T-cell (primary cell): ENCODE measurements around the gene PPP3CA. TPM values are rescaled to one million over a fixed set of nuclear protein-coding genes. Genes with fewer than 3 reads are reported as not detected.

Source experiments
- ATAC-seq, 4 experiments: fragments of 200-7000 bp in 3 of 4; fragments of 150-1000 bp in 1 of 4; cut with Tn5 transposase; replicated peaks in 1 of 4; 1 replicate in 3 of 4; 2 replicates in 1 of 4; pipeline ENCODE4 v1.10.0; 2021; ENCODE audit warnings: moderate library complexity in 3 of 4, mild to moderate bottlenecking in 2 of 4, moderate number of reproducible peaks in 1 of 4
- CTCF ChIA-PET, 2 donors: fragments of 300-600 bp; sonication (Branson Sonifier 250); formaldehyde crosslinking; loops; one replicate each; lab custom pipeline; 2022; ENCODE audit warnings: antibody characterized with exemption in 2 of 2; lab: Charles Lee
- POLR2A ChIA-PET, 2 donors: fragments of 300-600 bp; sonication (Branson Sonifier 250); formaldehyde crosslinking; loops; one replicate each; lab custom pipeline; 2022; ENCODE audit warnings: antibody characterized with exemption in 2 of 2; lab: Charles Lee
- DNase-seq, 35 experiments: peaks; one replicate each; pipeline versions ENCODE4 v3.0.0 to v3.0.0-alpha.2; 2013 to 2023
- H3K27ac ChIP-seq: one replicate; pipeline ENCODE4 v1.5.1; 2013; ENCODE audit warnings: low read length
- H3K27me3 ChIP-seq, 2 experiments: replicated peaks in 1 of 2; 1 replicate in 1 of 2; 2 replicates in 1 of 2; pipeline versions ENCODE4 v1.6.1 to v1.7.0; 2013; ENCODE audit warnings: low read length in 1 of 2, mixed read lengths in 1 of 2; ENCODE audit not compliant: control insufficient read depth in 2 of 2, insufficient read depth in 2 of 2; ENCODE audit errors: extremely low read depth in 1 of 2
- H3K36me3 ChIP-seq, 2 donors: 1 replicate in 1 of 2; 2 replicates in 1 of 2; pipeline versions ENCODE4 v1.6.1 to v1.7.0; 2013; ENCODE audit warnings: low read length in 1 of 2; ENCODE audit not compliant: control insufficient read depth in 2 of 2, insufficient read depth in 1 of 2; ENCODE audit errors: extremely low read depth in 1 of 2
- H3K4me1 ChIP-seq, 2 experiments: 1 replicate in 1 of 2; 2 replicates in 1 of 2; pipeline versions ENCODE4 v1.6.1 to v1.7.0; 2013; ENCODE audit warnings: low read length in 2 of 2, mixed read lengths in 1 of 2; ENCODE audit not compliant: insufficient read depth in 2 of 2, control insufficient read depth in 1 of 2; ENCODE audit errors: extremely low read depth in 1 of 2
- H3K4me3 ChIP-seq, 2 donors: 1 replicate in 1 of 2; 2 replicates in 1 of 2; pipeline versions ENCODE4 v1.5.1 to v1.7.0; 2013; ENCODE audit warnings: mild to moderate bottlenecking in 2 of 2, low read length in 1 of 2, moderate library complexity in 1 of 2; ENCODE audit not compliant: control insufficient read depth in 1 of 2; ENCODE audit errors: extremely low read depth in 1 of 2
- H3K9me3 ChIP-seq: 2 replicates; pipeline ENCODE4 v1.7.0; 2013
- H3K27ac Mint-ChIP-seq, 2 donors: one replicate each; pipeline ENCODE4 v1.8.0; 2020 to 2021; ENCODE audit warnings: mild to moderate bottlenecking in 2 of 2, mixed read lengths in 2 of 2
- H3K27me3 Mint-ChIP-seq, 2 donors: one replicate each; pipeline ENCODE4 v1.8.0; 2021 to 2022; ENCODE audit warnings: mixed read lengths in 2 of 2
- H3K36me3 Mint-ChIP-seq: one replicate; pipeline ENCODE4 v1.8.0; 2021; ENCODE audit warnings: mixed read lengths
- H3K4me1 Mint-ChIP-seq, 3 donors: one replicate each; pipeline ENCODE4 v1.8.0; 2020 to 2022; ENCODE audit warnings: mixed read lengths in 3 of 3, mild to moderate bottlenecking in 1 of 3
- H3K4me3 Mint-ChIP-seq, 3 donors: one replicate each; pipeline ENCODE4 v1.8.0; 2020 to 2022; ENCODE audit warnings: mild to moderate bottlenecking in 3 of 3, mixed read lengths in 3 of 3, moderate library complexity in 3 of 3
- H3K9me3 Mint-ChIP-seq, 3 donors: one replicate each; pipeline ENCODE4 v1.8.0; 2020 to 2022; ENCODE audit warnings: mixed read lengths in 3 of 3
- WGBS: methylation state at CpG from one replicate; pipeline ENCODE4 v1.1.5; 2013; ENCODE audit warnings: missing lambda C conversion rate; ENCODE audit not compliant: insufficient coverage; 5-methylcytosine and 5-hydroxymethylcytosine counted together
- total RNA-seq, 35 experiments: library from RNA in 6 of 35; stranded (reverse) in 6 of 35; fragments of 120-200 nt in 1 of 35; gene quantifications; one replicate each; pipeline versions ENCODE4 v1.2.1 to v1.2.4 and lab custom pipeline; 2013 to 2026

The PPP3CA gene
- total RNA-seq, 5 donors from 2014 or later (not counting 1 experiment from before 2014, with no cell fraction given): 28.2 to 35.7 (median 33.5) TPM

- ATAC-seq (no peak), DNase-seq (no peak)
- H3K4me3 Mint-ChIP-seq: no peak overlapping the region
- POLR2A ChIA-PET: interaction anchor here in 1 of 2 donors (0.6 kb wide), 1 partner anchor 16 kb away, joined by 5 read pairs; no protein-coding TSS in a partner anchor
- Histone ChIP-seq H3K4me3 (no peak overlapping the region), H3K36me3 (no peaks in the 10 kb centered on the region), H3K4me1 (no peaks in the 10 kb centered on the region), H3K9me3 (no peaks in the 10 kb centered on the region), H3K27me3 (no peaks in the 10 kb centered on the region), H3K27ac (no peak overlapping the region)
- H3K36me3 Mint-ChIP-seq: no peaks in the 10 kb centered on the region
- 94% methylated on average over 3 of the region's 8 CpGs for WGBS
- CTCF ChIA-PET: no interaction called here
- no peaks in the 10 kb centered on the region for H3K4me1 Mint-ChIP-seq
- H3K27me3 Mint-ChIP-seq: no peaks in the 10 kb centered on the region
- H3K9me3 Mint-ChIP-seq: no peaks in the 10 kb centered on the region
- no peak overlapping the region for H3K27ac Mint-ChIP-seq
Measured at GRCh38 chr4:100986360-100986868, 360.9 kb downstream of the PPP3CA start.

- Mint-ChIP-seq H3K4me3 (no peak overlapping the region), H3K27me3 (no peaks in the 10 kb centered on the region), H3K9me3 (no peaks in the 10 kb centered on the region), H3K36me3 (no peaks in the 10 kb centered on the region), H3K4me1 (no peaks in the 10 kb centered on the region), H3K27ac (no peak overlapping the region)
- H3K4me3 ChIP-seq: no peak overlapping the region
- ATAC-seq (no peak), DNase-seq (no peak)
- H3K4me1 ChIP-seq: no peaks in the 10 kb centered on the region
- CTCF ChIA-PET: no interaction called here
- no peaks in the 10 kb centered on the region for H3K9me3 ChIP-seq
- POLR2A ChIA-PET: no interaction called here
- H3K27ac ChIP-seq: no peak overlapping the region
- H3K27me3 ChIP-seq: no peaks in the 10 kb centered on the region
- no peaks in the 10 kb centered on the region for H3K36me3 ChIP-seq
- 100% methylated on average over 1 of the region's 3 CpGs for WGBS
Measured at GRCh38 chr4:100985576-100985975, 361.8 kb downstream of the PPP3CA start.

DNA sequence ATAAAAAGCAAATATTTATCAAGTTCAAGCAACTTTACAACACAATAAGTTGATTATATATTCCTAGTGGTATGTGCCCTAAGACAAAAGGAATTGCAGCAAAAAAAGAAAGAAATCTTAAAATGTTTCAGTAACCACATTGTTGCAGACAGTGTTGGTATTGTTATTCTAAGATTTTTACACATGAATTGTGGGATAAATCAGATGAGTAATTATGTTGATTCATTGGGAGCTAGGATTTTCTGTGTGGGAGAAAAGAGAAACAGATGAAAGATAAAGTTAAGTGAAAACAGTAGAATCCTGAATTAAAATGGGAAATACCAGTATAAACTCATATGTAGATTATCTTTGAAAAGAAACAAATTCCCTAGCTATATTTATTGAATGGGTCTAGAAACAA lies 362.4 kb downstream of the PPP3CA start:
- H3K4me3 Mint-ChIP-seq: no peak overlapping the region
- H3K4me1 ChIP-seq: no peaks in the 10 kb centered on the region
- ATAC-seq (no peak), DNase-seq (no peak)
- no peaks in the 10 kb centered on the region for H3K36me3 ChIP-seq
- H3K9me3 ChIP-seq: no peaks in the 10 kb centered on the region
- H3K4me1 Mint-ChIP-seq: no peaks in the 10 kb centered on the region
- POLR2A ChIA-PET: no interaction called here
- H3K27ac Mint-ChIP-seq: no peak overlapping the region
- no peaks in the 10 kb centered on the region for H3K27me3 ChIP-seq
- H3K27me3 Mint-ChIP-seq: no peaks in the 10 kb centered on the region
- no peak overlapping the region for H3K27ac ChIP-seq
- no peak overlapping the region for H3K4me3 ChIP-seq
- no peaks in the 10 kb centered on the region for H3K36me3 Mint-ChIP-seq
- CTCF ChIA-PET: no interaction called here
- H3K9me3 Mint-ChIP-seq: no peaks in the 10 kb centered on the region

DNA sequence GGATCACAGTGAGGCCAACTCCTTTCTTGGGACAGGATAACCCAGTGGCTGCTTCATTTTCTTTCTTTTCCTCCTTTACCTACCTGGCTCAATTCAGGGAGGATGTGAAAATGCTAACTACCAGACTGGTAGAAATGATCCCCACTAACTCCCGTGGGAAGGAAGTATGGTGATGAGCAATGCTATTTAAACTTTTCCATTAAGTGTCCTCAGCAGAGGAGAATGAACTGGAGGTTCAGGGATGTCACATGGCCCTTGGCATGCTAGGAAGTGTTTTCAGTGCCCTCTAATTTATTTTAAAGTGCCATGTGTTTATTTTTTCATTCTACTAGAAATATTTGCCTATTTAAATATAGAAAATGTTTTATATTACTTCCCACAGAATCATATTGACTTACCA lies 363.9 kb downstream of the PPP3CA start:
- no peaks in the 10 kb centered on the region for H3K27me3 ChIP-seq
- ChIA-PET CTCF (interaction anchor here in 1 of 2 donors (0.6 kb wide), 1 partner anchor 1178 kb away, joined by 3 read pairs; no protein-coding TSS in a partner anchor), POLR2A (no interaction called here)
- Mint-ChIP-seq H3K4me1 (no peaks in the 10 kb centered on the region), H3K27me3 (no peaks in the 10 kb centered on the region), H3K36me3 (no peaks in the 10 kb centered on the region), H3K27ac (no peak overlapping the region), H3K9me3 (no peaks in the 10 kb centered on the region), H3K4me3 (no peak overlapping the region)
- WGBS: no CpG with 5 or more reads among the region's 1 CpG
- H3K4me3 ChIP-seq: no peak overlapping the region
- ATAC-seq (no peak), DNase-seq (no peak)
- no peak overlapping the region for H3K27ac ChIP-seq
- no peaks in the 10 kb centered on the region for H3K36me3 ChIP-seq
- H3K4me1 ChIP-seq: no peaks in the 10 kb centered on the region
- no peaks in the 10 kb centered on the region for H3K9me3 ChIP-seq

GRCh38 chr4:100982345-100982744 lies 365.0 kb downstream of the PPP3CA start:
- no peak for ATAC-seq
- Mint-ChIP-seq H3K4me1 (no peaks in the 10 kb centered on the region), H3K9me3 (no peaks in the 10 kb centered on the region), H3K27me3 (no peaks in the 10 kb centered on the region), H3K4me3 (no peak overlapping the region), H3K36me3 (no peaks in the 10 kb centered on the region), H3K27ac (no peak overlapping the region)
- Histone ChIP-seq H3K4me1 (no peaks in the 10 kb centered on the region), H3K9me3 (no peaks in the 10 kb centered on the region), H3K27me3 (no peaks in the 10 kb centered on the region), H3K27ac (no peak overlapping the region), H3K36me3 (no peaks in the 10 kb centered on the region), H3K4me3 (no peak overlapping the region)
- ChIA-PET POLR2A (no interaction called here), CTCF (interaction anchor here in 1 of 2 donors (0.6 kb wide), 1 partner anchor 635 kb away, joined by 5 read pairs; no protein-coding TSS in a partner anchor)
- no peak for DNase-seq
- WGBS: no CpG with 5 or more reads among the region's 3 CpGs

- H3K27me3 ChIP-seq: no peaks in the 10 kb centered on the region
- CTCF ChIA-PET: interaction anchor here in 1 of 2 donors (0.6 kb wide), 1 partner anchor 634 kb away, joined by 5 read pairs; no protein-coding TSS in a partner anchor
- no peak overlapping the region for H3K27ac ChIP-seq
- 83% methylated on average over 3 of the region's 5 CpGs for WGBS
- Mint-ChIP-seq H3K4me3 (no peak overlapping the region), H3K36me3 (no peaks in the 10 kb centered on the region), H3K9me3 (no peaks in the 10 kb centered on the region), H3K4me1 (no peaks in the 10 kb centered on the region), H3K27ac (no peak overlapping the region), H3K27me3 (no peaks in the 10 kb centered on the region)
- no peaks in the 10 kb centered on the region for H3K9me3 ChIP-seq
- H3K4me1 ChIP-seq: no peaks in the 10 kb centered on the region
- H3K4me3 ChIP-seq: no peak overlapping the region
- DNase-seq (no peak), ATAC-seq (no peak)
- H3K36me3 ChIP-seq: no peaks in the 10 kb centered on the region
- POLR2A ChIA-PET: interaction anchor here in 1 of 2 donors (0.6 kb wide), 1 partner anchor 100 kb away, joined by 3 read pairs; no protein-coding TSS in a partner anchor
Measured at GRCh38 chr4:100981447-100982204, 365.7 kb downstream of the PPP3CA start.
